ENCODE measurements around the gene CDH13. TPM values are rescaled to one million over a fixed set of nuclear protein-coding genes. Genes with fewer than 3 reads are reported as not detected.

Gene CDH13
- total and polyA plus RNA-seq, 9 donors: 1.9 to 34.2 (median 4.8) TPM

GRCh38 chr16:83549316-83550182, 922.8 kb downstream of the CDH13 start:
- H3K36me3 ChIP-seq: no peaks in the 10 kb centered on the region
- intact Hi-C loops (cut with DNase I): no loop called here
- H3K4me3 ChIP-seq: no peak overlapping the region
- no peaks in the 10 kb centered on the region for H3K9me3 ChIP-seq
- 50 to 65% (median 53%) methylated on average over 13 of the region's 13 CpGs for WGBS, 3 donors
- no peak for DNase-seq
- H3K27me3 ChIP-seq: no peaks in the 10 kb centered on the region
- TF ChIP-seq POLR2A (IDR thresholded peaks at IDR 0.05): no peak
- TF ChIP-seq, protein P1, sequence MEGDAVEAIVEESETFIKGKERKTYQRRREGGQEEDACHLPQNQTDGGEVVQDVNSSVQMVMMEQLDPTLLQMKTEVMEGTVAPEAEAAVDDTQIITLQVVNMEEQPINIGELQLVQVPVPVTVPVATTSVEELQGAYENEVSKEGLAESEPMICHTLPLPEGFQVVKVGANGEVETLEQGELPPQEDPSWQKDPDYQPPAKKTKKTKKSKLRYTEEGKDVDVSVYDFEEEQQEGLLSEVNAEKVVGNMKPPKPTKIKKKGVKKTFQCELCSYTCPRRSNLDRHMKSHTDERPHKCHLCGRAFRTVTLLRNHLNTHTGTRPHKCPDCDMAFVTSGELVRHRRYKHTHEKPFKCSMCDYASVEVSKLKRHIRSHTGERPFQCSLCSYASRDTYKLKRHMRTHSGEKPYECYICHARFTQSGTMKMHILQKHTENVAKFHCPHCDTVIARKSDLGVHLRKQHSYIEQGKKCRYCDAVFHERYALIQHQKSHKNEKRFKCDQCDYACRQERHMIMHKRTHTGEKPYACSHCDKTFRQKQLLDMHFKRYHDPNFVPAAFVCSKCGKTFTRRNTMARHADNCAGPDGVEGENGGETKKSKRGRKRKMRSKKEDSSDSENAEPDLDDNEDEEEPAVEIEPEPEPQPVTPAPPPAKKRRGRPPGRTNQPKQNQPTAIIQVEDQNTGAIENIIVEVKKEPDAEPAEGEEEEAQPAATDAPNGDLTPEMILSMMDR (IDR thresholded peaks at IDR 0.05): no peak
- TF ChIP-seq EP300 (IDR thresholded peaks at IDR 0.05): no peak
- H3K27ac ChIP-seq: no peak overlapping the region
- H3K4me1 ChIP-seq (ENCODE audit: insufficient read depth): no peaks in the 10 kb centered on the region

DNA sequence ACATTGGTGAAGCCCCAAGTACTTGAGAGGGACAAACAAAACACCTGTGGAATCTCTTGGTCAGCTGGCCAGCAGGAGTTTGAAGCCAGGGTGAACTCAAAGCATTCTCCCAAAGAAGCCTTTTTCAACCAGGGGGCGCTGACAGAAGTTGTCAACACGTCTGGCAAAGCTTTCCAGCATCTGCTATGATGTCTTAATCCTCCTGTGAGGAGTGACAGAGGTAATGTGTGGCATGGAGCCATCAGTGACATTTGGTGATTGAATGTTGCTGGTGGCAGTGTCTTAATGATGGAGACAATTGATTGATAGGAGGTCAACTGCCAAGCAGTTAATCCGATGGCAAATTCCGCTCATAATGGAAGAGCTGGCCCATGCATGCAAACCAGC, 923.4 kb downstream of the CDH13 start:
- no peak overlapping the region for H3K4me3 ChIP-seq
- H3K27me3 ChIP-seq: no peaks in the 10 kb centered on the region
- no peaks in the 10 kb centered on the region for H3K36me3 ChIP-seq
- no peaks in the 10 kb centered on the region for H3K9me3 ChIP-seq
- no peak overlapping the region for H3K27ac ChIP-seq
- H3K4me1 ChIP-seq (ENCODE audit: insufficient read depth): no peaks in the 10 kb centered on the region
- TF ChIP-seq EP300 (IDR thresholded peaks at IDR 0.05) (no peak), POLR2A (IDR thresholded peaks at IDR 0.05) (no peak)
- TF ChIP-seq, protein P1 (IDR thresholded peaks at IDR 0.05): no peak
- intact Hi-C loops (cut with DNase I): no loop called here
- no peak for DNase-seq
- WGBS, 3 donors: 51 to 58% (median 58%) methylated on average over 4 of the region's 4 CpGs

DNA sequence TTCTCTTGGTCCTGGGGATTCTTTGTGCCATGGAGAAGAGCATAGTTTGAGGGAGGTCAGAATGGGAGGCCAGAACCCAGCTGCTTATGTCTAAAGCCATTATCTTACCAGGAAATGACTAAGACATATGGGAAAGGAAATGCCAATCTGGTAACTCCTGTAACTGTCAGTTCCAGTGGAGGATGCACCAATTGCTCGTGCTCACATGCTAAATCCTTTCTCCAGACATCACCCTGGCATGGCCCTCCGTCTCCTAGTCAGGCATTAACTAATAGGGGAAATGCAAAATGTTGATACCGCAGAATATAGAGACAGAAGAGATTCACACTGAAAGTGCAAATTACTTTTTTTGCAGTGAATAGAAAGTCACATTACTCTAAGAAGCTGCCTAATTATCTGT, 925.5 kb downstream of the CDH13 start:
- TF ChIP-seq, protein P1 (IDR thresholded peaks at IDR 0.05): no peak
- no peak for TF ChIP-seq POLR2A (IDR thresholded peaks at IDR 0.05)
- no peak for TF ChIP-seq EP300 (IDR thresholded peaks at IDR 0.05)
- no peak overlapping the region for H3K27ac ChIP-seq
- H3K27me3 ChIP-seq: no peaks in the 10 kb centered on the region
- no peaks in the 10 kb centered on the region for H3K36me3 ChIP-seq
- no peaks in the 10 kb centered on the region for H3K9me3 ChIP-seq
- DNase-seq: no peak
- intact Hi-C loops (cut with DNase I): no loop called here
- WGBS, 3 donors: 63 to 77% (median 68%) methylated on average over 3 of the region's 3 CpGs
- no peak overlapping the region for H3K4me3 ChIP-seq
- H3K4me1 ChIP-seq (ENCODE audit: insufficient read depth): no peaks in the 10 kb centered on the region

- TF ChIP-seq POLR2A (IDR thresholded peaks at IDR 0.05) (no peak), EP300 (IDR thresholded peaks at IDR 0.05) (no peak)
- WGBS, 3 donors: 82 to 86% (median 86%) methylated on average over 8 to 10 of the region's 10 CpGs
- no peaks in the 10 kb centered on the region for H3K27me3 ChIP-seq
- intact Hi-C loops (cut with DNase I): no loop called here
- no peak overlapping the region for H3K27ac ChIP-seq
- no peaks in the 10 kb centered on the region for H3K36me3 ChIP-seq
- H3K4me1 ChIP-seq (ENCODE audit: insufficient read depth): no peaks in the 10 kb centered on the region
- no peaks in the 10 kb centered on the region for H3K9me3 ChIP-seq
- no peak for DNase-seq
- H3K4me3 ChIP-seq: no peak overlapping the region
Measured at GRCh38 chr16:83552930-83553329, 926.2 kb downstream of the CDH13 start.

- Histone ChIP-seq H3K36me3 (no peaks in the 10 kb centered on the region), H3K4me3 (no peak overlapping the region), H3K9me3 (no peaks in the 10 kb centered on the region), H3K4me1 (ENCODE audit: insufficient read depth) (no peaks in the 10 kb centered on the region), H3K27me3 (no peaks in the 10 kb centered on the region), H3K27ac (no peak overlapping the region)
- TF ChIP-seq, protein P1 (IDR thresholded peaks at IDR 0.05): no peak
- TF ChIP-seq POLR2A (IDR thresholded peaks at IDR 0.05) (no peak), EP300 (IDR thresholded peaks at IDR 0.05) (no peak)
- intact Hi-C loops (cut with DNase I): no loop called here
- 60 to 64% (median 60%) methylated on average over 3 of the region's 3 CpGs for WGBS, 3 donors
- DNase-seq: no peak
Measured at GRCh38 chr16:83554096-83554495, 927.3 kb downstream of the CDH13 start.
